Gastroesophageal sphincter (tissue), 3 donors: ENCODE data around the gene FBLIM1.

Source experiments
- POLR2A ChIP-seq, 2 donors: fragments of 450-650 bp; IDR thresholded peaks; one replicate each; pipeline ENCODE4 v1.6.1; 2017; ENCODE audit warnings: antibody characterized with exemption in 2 of 2, mild to moderate bottlenecking in 2 of 2, moderate library complexity in 1 of 2
- POLR2AphosphoS5 ChIP-seq: sonication (generic); formaldehyde crosslinking; IDR thresholded peaks from one replicate; pipeline ENCODE4 v1.6.1; 2017; ENCODE audit warnings: antibody characterized with exemption
- TF ChIP-seq, protein P1 (sequence below), 4 experiments: fragments of 200-600 bp in 2 of 4; fragments of 450-650 bp in 2 of 4; sonication (generic) in 1 of 4; IDR thresholded peaks; one replicate each; pipeline ENCODE4 v1.5.1; 2017 to 2019; ENCODE audit warnings: antibody characterized with exemption in 4 of 4, mild to moderate bottlenecking in 2 of 4, moderate library complexity in 2 of 4

DNA sequence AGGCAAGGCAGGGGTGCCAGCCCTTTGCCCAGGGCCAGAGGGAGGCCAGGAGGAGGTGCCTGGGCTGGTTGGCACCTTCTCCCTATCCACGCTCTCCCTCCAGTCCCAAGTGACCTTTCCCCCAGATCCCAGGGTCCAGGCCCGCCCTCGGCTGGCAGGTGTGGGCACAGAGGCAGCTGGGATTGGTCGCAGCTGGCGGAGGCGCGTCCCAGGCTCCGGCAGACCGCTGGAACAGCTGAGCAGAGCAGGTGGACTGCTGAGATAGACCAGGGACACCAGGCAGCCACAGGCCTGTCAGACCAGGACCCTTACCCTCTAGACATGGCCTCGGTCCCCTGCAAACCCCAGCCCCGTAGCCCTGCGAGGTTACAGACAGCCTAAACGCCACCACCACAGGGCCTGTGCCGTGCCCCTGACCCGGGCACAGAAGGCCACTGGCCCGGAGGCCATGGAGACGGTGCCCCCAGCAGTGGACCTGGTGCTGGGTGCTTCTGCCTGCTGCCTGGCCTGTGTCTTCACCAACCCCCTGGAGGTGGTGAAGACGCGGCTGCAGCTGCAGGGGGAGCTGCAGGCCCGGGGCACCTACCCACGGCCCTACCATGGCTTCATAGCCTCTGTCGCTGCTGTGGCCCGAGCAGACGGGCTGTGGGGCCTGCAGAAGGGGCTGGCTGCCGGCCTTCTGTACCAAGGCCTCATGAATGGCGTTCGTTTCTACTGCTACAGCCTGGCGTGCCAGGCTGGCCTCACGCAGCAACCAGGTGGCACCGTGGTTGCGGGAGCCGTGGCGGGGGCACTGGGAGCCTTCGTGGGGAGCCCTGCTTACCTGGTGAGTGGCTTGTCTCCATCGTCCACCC is 22.3 kb upstream of the FBLIM1 start, which contains the start of gene SLC25A34:
- TF ChIP-seq POLR2A (IDR thresholded peaks at IDR 0.05) (no peak), POLR2AphosphoS5 (peak; percentile 39)
- TF ChIP-seq, protein P1, sequence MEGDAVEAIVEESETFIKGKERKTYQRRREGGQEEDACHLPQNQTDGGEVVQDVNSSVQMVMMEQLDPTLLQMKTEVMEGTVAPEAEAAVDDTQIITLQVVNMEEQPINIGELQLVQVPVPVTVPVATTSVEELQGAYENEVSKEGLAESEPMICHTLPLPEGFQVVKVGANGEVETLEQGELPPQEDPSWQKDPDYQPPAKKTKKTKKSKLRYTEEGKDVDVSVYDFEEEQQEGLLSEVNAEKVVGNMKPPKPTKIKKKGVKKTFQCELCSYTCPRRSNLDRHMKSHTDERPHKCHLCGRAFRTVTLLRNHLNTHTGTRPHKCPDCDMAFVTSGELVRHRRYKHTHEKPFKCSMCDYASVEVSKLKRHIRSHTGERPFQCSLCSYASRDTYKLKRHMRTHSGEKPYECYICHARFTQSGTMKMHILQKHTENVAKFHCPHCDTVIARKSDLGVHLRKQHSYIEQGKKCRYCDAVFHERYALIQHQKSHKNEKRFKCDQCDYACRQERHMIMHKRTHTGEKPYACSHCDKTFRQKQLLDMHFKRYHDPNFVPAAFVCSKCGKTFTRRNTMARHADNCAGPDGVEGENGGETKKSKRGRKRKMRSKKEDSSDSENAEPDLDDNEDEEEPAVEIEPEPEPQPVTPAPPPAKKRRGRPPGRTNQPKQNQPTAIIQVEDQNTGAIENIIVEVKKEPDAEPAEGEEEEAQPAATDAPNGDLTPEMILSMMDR (IDR thresholded peaks at IDR 0.05) = no peak
